Activated effector memory CD4-positive, alpha-beta T cell treated with anti-CD3 and anti-CD28 coated beads, Interleukin-2, amount 50 U/mL, for 16 hours (primary cell): ENCODE data around the gene SOX14.

Experiments
- DNase-seq: peaks from one replicate; pipeline ENCODE4 v3.0.0-alpha.2; 2020

The SOX14 gene

DNA sequence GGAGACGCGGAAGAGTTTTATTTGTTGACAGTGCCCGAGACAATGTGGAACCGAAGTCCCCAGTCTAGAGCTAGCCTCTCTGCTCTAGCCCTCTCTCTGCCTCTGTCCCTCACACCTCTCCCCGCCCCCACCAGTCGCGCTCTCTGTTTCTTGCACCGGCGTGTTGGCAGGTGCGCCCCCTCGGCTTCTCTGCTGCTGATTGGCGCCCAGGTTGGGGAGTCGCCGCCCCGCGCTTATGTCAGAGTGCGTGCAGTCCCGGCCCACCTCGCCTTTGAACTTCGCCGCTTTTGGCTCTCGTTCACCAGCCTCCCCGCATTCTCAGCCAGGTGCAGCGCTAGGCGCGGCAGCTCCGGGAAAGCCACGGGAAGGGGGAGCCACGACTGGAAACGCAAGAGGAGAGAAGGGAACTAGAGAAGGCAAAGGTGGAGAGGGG is at the start of gene SOX14:
TSS of gene SOX14 (plus strand) at position 315 of the 433 bp plus-strand sequence. CDS start 470 bp downstream, outside the sequence.
- DNase-seq = no peak

DNA sequence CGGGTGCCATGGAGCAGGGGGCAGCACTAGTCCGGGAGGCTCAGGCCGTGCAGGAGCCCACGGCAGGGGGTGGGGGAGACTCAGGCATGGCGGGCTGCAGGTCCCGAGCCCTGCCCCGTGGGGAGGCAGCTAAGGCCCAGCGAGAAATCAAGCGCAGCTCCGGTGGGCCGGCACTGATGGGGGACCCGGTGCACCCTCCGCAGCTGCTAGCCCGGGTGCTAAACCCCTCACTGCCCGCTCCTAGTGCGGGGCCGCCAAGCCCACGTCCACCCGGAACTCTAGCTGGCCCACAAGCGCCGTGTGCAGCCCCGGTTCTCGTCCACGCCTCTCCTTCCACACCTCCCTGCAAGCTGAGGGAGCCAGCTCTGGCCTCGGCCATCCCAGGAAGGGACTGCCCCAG is 49.6 kb upstream of the SOX14 start:
- DNase-seq = no peak

GRCh38 chr3:137724240-137724639 is 39.9 kb upstream of the SOX14 start:
- DNase-seq = no peak

DNA sequence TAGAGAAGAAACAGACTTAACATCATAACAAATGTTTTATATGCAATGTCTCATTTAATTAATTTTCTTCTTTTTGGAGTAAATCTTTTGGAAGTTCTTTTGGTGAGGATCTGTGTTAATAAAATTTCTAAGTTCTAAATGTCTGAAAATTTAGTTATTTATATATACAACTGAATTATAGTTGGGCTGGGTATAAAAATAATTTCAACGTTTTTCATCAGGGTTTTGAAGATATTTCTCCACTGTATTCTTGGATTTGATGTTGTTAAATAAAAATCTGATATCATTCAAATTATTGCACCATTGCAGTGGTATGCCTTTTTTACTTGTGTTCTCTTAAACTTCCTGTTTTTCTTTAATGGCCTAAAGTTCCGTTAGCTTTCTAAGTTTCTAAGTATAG is 26.9 kb upstream of the SOX14 start:
- no peak for DNase-seq

DNA sequence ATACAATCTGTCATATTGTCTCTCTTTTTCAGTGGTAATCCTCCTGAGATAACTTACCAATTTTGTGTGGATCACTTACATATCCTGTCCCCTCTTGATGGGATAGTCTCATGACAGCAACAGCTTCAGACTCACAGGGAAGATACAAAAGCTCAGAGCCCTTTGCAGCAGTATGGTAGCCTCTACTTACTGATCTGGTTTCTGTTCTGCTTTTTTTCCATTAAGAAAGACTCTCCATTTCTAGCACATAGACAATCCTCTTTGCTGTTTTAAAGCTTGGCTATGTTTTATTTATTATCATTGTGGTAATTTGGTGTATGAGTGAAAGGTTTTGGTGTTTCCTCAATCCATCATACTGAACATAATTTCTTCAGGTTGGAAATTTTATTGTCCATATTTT is 25.4 kb upstream of the SOX14 start:
- no peak for DNase-seq

- DNase-seq = no peak
Observed at GRCh38 chr3:137743608-137744007, 20.5 kb upstream of the SOX14 start.

GRCh38 chr3:137746808-137747207 is 17.3 kb upstream of the SOX14 start:
- DNase-seq = no peak

- DNase-seq = no peak
Observed at GRCh38 chr3:137759505-137759904, 4.6 kb upstream of the SOX14 start.

DNA sequence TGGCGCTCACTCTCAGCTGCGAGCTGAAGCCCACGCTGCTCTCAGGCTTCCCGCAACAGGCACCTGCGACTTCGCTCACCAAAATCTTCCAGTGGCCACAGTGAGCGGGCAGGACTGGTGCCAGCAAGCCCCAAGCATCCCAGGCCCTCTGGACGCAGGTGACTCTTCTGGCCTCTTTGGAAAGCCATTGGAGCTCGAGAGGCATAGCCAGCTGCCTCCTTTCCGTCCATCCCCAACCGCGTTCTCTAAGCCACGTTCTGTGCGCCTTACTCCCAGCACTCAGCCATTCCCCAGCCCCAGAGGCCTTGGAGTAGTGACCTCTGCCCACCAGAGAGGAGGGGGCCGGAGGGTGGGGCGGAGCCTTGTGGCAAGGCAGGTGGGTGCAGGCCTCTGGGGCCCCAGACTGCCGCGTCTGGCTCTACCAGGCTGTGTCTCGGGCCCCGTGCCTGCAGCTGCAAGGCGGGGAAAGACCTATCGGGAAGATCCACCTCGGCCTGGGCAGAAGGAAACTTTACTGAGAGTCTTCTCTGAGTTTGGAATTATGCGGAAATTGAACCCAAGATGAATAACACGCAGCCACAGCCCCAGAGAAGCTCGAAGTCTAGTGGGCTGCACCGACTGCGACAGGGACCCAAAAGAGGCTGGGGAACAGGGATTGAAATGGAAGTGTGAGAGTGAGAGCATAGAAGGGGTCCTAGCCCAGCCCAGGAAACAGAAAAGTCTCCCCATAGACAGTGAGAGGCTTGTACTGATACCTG is 3.6 kb upstream of the SOX14 start:
- no peak for DNase-seq

DNA sequence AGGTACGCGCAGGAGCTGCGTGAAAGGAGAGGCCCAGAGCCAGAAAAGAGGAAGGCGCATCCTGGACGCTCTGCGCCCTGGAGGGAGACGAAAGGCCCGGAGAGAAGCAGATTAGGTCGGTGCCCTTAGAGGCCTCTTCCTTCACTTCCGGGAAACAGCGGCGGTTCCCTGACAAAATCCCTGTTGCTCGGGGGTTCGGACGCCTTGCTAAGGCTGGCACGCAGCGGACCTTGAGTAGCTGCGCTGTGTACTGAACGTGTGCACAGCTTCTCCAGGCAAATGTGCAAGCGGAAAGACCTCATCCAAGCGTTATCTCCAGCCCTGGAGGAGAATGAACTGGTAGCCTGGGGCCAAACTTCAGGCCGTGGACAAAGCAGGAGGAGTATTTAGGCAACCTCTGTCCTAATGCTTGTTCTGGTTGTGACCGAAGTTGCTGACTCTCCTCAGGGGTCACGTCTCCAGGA is 3.0 kb upstream of the SOX14 start:
- no peak for DNase-seq

GRCh38 chr3:137761563-137762503 is 2.3 kb upstream of the SOX14 start:
- DNase-seq = no peak

DNA sequence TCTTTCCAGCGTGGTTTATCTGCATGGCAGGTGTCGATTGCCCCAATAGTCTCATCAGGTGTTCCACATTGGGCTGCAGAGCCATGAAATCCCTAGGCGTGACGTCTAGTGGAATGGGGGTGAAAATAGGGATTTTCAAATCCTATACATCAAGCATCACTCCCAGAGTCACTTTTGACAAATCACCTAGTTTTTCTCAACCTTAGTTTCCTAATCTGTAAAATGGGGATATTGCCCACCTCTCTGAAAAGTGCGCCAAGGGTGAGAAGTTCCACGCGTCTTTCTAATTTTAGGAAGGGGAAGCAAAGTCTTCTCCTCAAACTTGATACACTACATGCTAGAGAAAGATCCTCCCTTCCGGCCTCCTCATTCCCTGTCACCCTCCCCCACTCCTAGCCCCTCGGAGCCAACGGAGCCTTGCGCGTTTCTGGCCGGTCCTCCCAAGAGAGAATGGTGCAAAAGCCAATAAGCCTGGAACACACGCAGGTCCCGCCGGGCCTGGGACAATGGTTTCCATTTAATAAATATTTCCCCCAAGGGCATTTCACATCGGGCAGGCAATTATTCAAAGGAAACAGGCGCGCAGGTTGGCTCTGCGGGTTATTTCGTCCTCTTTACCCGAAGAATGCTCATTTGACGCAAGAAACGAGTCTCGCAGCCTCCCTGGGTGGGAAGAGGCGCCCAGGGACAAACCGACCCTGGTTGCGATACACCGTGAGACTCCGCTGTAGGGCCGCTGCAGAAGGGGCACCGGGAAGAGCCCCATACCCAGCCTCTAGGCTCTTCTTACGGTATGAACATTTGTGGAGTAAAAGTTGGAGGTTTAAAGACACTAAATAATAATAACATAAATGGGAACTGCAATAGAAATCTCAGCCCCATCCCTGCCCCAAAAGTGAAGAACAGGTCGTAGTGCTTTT is 1.2 kb upstream of the SOX14 start:
- DNase-seq = no peak

GRCh38 chr3:137763594-137763938 is 549 bp upstream of the SOX14 start:
- no peak for DNase-seq

- no peak for DNase-seq
Observed at GRCh38 chr3:137764563-137765309, 621 bp downstream of the SOX14 start.

- no peak for DNase-seq
Observed at GRCh38 chr3:137765310-137766033, 1.4 kb downstream of the SOX14 start.

- DNase-seq = no peak
Observed at GRCh38 chr3:137766041-137766875, 2.1 kb downstream of the SOX14 start.

DNA sequence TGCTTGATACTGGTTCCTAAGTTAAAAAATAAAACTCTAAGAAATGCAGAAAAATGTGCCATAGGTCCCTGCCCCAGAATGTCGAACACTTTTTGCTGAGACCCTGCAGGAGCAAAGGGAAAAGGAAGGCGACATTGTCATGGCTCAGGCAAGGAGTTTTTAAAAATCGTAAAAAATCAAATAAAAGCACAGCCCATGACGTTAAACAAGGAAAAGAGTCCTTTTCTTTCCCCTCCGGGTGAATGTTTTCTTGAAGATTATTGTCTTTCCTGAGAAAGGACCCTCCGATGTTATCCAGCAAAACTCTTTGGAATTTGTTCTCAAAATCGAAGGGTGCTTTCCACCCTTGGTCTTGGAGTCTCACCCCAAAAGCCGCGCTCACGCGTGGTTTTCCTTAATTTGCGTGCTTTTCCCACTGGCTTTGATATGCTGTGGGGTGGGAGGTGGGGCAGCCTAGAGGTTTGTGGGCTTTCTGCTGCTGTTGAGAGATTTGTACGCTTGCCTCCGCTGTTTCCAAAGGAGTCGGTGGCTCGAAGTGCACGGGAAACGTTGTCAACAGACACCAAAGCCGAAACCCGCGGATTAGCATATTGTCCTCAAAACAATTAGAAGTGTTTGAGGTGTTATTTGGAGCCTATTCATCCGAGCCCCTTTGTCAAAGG is 2.9 kb downstream of the SOX14 start:
- DNase-seq = no peak

GRCh38 chr3:137767538-137768360 is 3.6 kb downstream of the SOX14 start:
- DNase-seq = no peak
